GM23338 (cell line): ENCODE results near the gene TMEM151B. TPM values are rescaled to one million over a fixed set of nuclear protein-coding genes. Genes with fewer than 3 reads are reported as not detected.

Experiments
- microRNA counts: library from miRNA; unstranded; fragments of <30 nt; microRNA quantifications from one replicate; lab custom pipeline; 2017
- polyA plus RNA-seq: library from polyadenylated mRNA; unstranded; fragments of >200 nt; fragmentation: Nextera tagmentation; extraction: Ambion mirVana; gene quantifications from 2 replicates; pipeline ENCODE4 v1.2.1, GENCODE V29; 2016
- total RNA-seq: library from RNA; depleted of rRNA; stranded (reverse); fragments of >200 nt; shearing (Covaris generic); gene quantifications from 2 replicates; pipeline ENCODE4 v1.2.3, GENCODE V29; 2014; rRNA removed

The TMEM151B gene
- total and polyA plus RNA-seq, 2 experiments from 2014 or later: 0.91 to 14.6 TPM

MicroRNA genes within 50 kb of the gene (microRNA counts, 767-probe panel; counts per million panel counts)
- microRNA hsa-miR-4647 (lab: Ali Mortazavi, UCI): not detected

Other genes with a start within 250 kb of the TMEM151B start
- 62.6 and 70.0 TPM in 2 replicates for gene MRPL14, start 143.0 kb upstream of the TMEM151B start, total RNA-seq
- 178 and 191 TPM in 2 replicates for gene MRPL14, start 143.0 kb upstream of the TMEM151B start, polyA plus RNA-seq
- 30.2 and 36.0 TPM in 2 replicates for gene TMEM63B, start 142.9 kb upstream of the TMEM151B start, total RNA-seq
- 8.0 and 10.1 TPM in 2 replicates for gene TMEM63B, start 142.9 kb upstream of the TMEM151B start, polyA plus RNA-seq
- 1.2 and 1.7 TPM in 2 replicates for gene CAPN11, start 111.6 kb upstream of the TMEM151B start, total RNA-seq
- gene CAPN11, start 111.6 kb upstream of the TMEM151B start, polyA plus RNA-seq: 0.61 and 1.1 TPM in 2 replicates
- 2.8 TPM in 2 replicates for gene MYMX, start 53.5 kb upstream of the TMEM151B start, total RNA-seq
- 5.2 and 7.1 TPM in 2 replicates for gene MYMX, start 53.5 kb upstream of the TMEM151B start, polyA plus RNA-seq
- gene SLC29A1, start 46.9 kb upstream of the TMEM151B start, total RNA-seq: 149 and 169 TPM in 2 replicates
- gene SLC29A1, start 46.9 kb upstream of the TMEM151B start, polyA plus RNA-seq: 67.6 and 73.1 TPM in 2 replicates
- 2,361 and 2,444 TPM in 2 replicates for gene HSP90AB1, start 23.3 kb upstream of the TMEM151B start, total RNA-seq
- 1,345 and 1,425 TPM in 2 replicates for gene HSP90AB1, start 23.3 kb upstream of the TMEM151B start, polyA plus RNA-seq
- gene SLC35B2, start 12.9 kb upstream of the TMEM151B start, total RNA-seq: 30.5 and 30.9 TPM in 2 replicates
- gene SLC35B2, start 12.9 kb upstream of the TMEM151B start, polyA plus RNA-seq: 14.0 and 14.7 TPM in 2 replicates
- 19.8 and 25.9 TPM in 2 replicates for gene NFKBIE, start 4.9 kb upstream of the TMEM151B start, total RNA-seq
- 12.8 and 14.6 TPM in 2 replicates for gene NFKBIE, start 4.9 kb upstream of the TMEM151B start, polyA plus RNA-seq
- 19.8 and 23.2 TPM in 2 replicates for gene AARS2, start 42.9 kb downstream of the TMEM151B start, total RNA-seq
- 5.5 and 6.5 TPM in 2 replicates for gene AARS2, start 42.9 kb downstream of the TMEM151B start, polyA plus RNA-seq
- gene SPATS1, start 72.2 kb downstream of the TMEM151B start, total RNA-seq: not detected in 2 replicates
- gene SPATS1, start 72.2 kb downstream of the TMEM151B start, polyA plus RNA-seq: not detected in 2 replicates
- 28.1 and 32.5 TPM in 2 replicates for gene CDC5L, start 117.3 kb downstream of the TMEM151B start, total RNA-seq
- gene CDC5L, start 117.3 kb downstream of the TMEM151B start, polyA plus RNA-seq: 24.6 and 27.0 TPM in 2 replicates